GM12878 (cell line): Measurements from ENCODE around the gene TEX28.
"Not testable (repeated sequence)": the region's sequence is repeated elsewhere in the genome, so short reads cannot be mapped to it uniquely, and the experiment has no call there.

Experiments used
- ATF3 ChIP-seq: IDR thresholded peaks from 2 replicates; pipeline ENCODE4 v1.6.1; 2011; ENCODE audit warnings: low read depth, mild to moderate bottlenecking, low read length, moderate library complexity, borderline replicate concordance; ENCODE audit errors: extremely low read depth
- BHLHE40 ChIP-seq, 2 experiments: fragments of 450-650 bp in 1 of 2; IDR thresholded peaks; 2 replicates each; pipeline ENCODE4 v1.6.1; 2011 to 2017; ENCODE audit warnings: low read depth in 2 of 2, borderline replicate concordance in 1 of 2, improper control_type of control experiment in 1 of 2, low read length in 1 of 2, mild to moderate bottlenecking in 1 of 2
- JUND ChIP-seq: IDR thresholded peaks from 2 replicates; pipeline ENCODE4 v1.6.1; 2012; ENCODE audit warnings: low read depth, mild to moderate bottlenecking, low read length, improper control_type of control experiment, moderate library complexity
- POLR2A ChIP-seq: IDR thresholded peaks from 2 replicates; pipeline ENCODE4 v1.6.1; 2011; ENCODE audit warnings: low read depth, mild to moderate bottlenecking, low read length
- RAD21 ChIP-seq: IDR thresholded peaks from 2 replicates; pipeline ENCODE4 v1.6.1; 2011; ENCODE audit warnings: mild to moderate bottlenecking, low read depth, low read length, moderate library complexity; ENCODE audit not compliant: insufficient read depth
- TCF12 ChIP-seq: IDR thresholded peaks from 2 replicates; pipeline ENCODE4 v1.6.1; 2011; ENCODE audit warnings: low read depth, mild to moderate bottlenecking, low read length
- ZZZ3 ChIP-seq: IDR thresholded peaks from 2 replicates; pipeline ENCODE4 v1.6.1; 2011; ENCODE audit warnings: low read depth; ENCODE audit not compliant: control insufficient read depth, insufficient read length
- TF ChIP-seq, protein P1 (sequence below), 3 experiments: IDR thresholded peaks in 2 of 3; conservative IDR thresholded peaks in 1 of 3; 2 replicates each; pipeline ENCODE4 v1.5.1; 2011; ENCODE audit warnings: low read depth in 3 of 3, low read length in 3 of 3, mild to moderate bottlenecking in 3 of 3, control low read depth in 2 of 3, moderate library complexity in 2 of 3, inconsistent platforms in 1 of 3, mixed read lengths in 1 of 3; ENCODE audit not compliant: control insufficient read depth in 2 of 3, insufficient read depth in 1 of 3; ENCODE audit errors: extremely low read depth in 1 of 3

- TF ChIP-seq, protein P1, sequence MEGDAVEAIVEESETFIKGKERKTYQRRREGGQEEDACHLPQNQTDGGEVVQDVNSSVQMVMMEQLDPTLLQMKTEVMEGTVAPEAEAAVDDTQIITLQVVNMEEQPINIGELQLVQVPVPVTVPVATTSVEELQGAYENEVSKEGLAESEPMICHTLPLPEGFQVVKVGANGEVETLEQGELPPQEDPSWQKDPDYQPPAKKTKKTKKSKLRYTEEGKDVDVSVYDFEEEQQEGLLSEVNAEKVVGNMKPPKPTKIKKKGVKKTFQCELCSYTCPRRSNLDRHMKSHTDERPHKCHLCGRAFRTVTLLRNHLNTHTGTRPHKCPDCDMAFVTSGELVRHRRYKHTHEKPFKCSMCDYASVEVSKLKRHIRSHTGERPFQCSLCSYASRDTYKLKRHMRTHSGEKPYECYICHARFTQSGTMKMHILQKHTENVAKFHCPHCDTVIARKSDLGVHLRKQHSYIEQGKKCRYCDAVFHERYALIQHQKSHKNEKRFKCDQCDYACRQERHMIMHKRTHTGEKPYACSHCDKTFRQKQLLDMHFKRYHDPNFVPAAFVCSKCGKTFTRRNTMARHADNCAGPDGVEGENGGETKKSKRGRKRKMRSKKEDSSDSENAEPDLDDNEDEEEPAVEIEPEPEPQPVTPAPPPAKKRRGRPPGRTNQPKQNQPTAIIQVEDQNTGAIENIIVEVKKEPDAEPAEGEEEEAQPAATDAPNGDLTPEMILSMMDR (IDR thresholded peaks at IDR 0.05 in 2 of 3, conservative IDR thresholded peaks at IDR 0.05 in 1 of 3; ENCODE audit: control insufficient read depth in 2 of 3, extremely low read depth in 1 of 3, insufficient read depth in 1 of 3, low read depth in 3 of 3, low read length in 3 of 3), result not testable (repeated sequence)
- not testable (repeated sequence) for TF ChIP-seq RAD21; JUND; POLR2A; ATF3; ZZZ3; TCF12; BHLHE40 (IDR thresholded peaks at IDR 0.05; ENCODE audit: borderline replicate concordance in 1 of 2, low read depth in 2 of 2, low read length in 1 of 2)
Observed at GRCh38 chrX:154233620-154234019, 61.3 kb downstream of the TEX28 start.
